ENCODE data around the gene CCR3.

Gene CCR3

DNA sequence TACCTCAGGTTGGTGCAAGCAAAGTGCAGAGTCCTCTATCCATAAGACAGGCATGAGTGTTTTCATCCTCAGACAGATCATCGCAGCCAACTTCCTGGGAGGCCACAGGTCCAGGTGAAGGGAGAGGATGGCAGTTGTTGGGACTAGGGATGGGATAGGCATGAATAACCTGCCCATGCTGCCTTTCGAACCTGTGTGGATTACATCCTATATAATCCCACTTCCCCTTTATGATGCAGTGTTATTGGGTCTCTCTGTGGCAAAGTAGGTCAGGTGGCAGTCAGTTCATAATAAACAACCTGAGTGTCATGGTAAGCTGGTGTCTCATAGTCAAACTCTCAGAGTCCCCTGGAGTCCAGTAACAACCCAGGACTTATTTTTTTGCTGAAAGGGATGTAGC lies 40.4 kb downstream of the CCR3 start:
- Histone ChIP-seq H3K9ac (ENCODE audit: low read depth in 1 of 2, low read length in 2 of 2) (no peak overlapping the region), H3K4me3 (ENCODE audit: low read length in 2 of 2) (no peak overlapping the region), H3K27me3 (ENCODE audit: control insufficient read depth in 2 of 2, insufficient read depth in 2 of 2, low read length in 2 of 2) (no peaks in the 10 kb centered on the region), H3K9me3 (ENCODE audit: control insufficient read depth in 2 of 2, low read length in 2 of 2) (peaks cover 0 to 3% of the 10 kb centered on the region in 2 donors), H3K27ac (ENCODE audit: low read depth in 2 of 2, low read length in 2 of 2) (peak overlapping the region in 1 of 2 donors; percentile 21), H3K36me3 (ENCODE audit: control insufficient read depth in 2 of 2, insufficient read depth in 2 of 2, low read length in 2 of 2) (no peaks in the 10 kb centered on the region), H3K4me1 (ENCODE audit: control insufficient read depth in 2 of 2, insufficient read depth in 2 of 2, low read length in 2 of 2) (peaks cover 2 to 3% of the 10 kb centered on the region in 2 donors)

DNA sequence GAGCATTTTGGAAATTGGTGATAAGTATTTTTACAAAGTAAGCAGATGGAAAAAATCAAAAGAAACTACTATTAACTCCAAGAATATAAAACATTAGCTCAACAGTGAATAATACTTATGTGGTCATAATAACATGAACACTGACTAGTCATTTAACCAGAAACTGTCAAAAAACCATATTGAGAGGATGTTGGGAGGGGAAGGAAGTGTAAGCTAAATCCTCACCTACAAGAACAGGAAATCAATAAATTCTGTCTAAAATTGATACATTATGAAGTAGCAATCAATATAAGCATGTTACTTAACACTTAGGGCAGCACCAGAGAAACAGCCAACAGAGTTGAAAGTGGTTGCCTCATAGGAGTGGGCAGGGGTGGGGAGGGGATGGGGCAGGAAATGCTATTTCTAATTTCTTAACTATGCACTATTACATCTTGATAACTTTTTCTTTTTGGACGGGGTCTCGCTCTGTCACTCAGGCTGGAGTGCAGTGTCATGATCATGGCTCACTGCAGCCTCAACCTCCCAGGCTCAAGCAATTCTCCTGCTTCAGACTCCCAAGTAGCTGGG lies 41.7 kb downstream of the CCR3 start:
- H3K36me3 ChIP-seq (ENCODE audit: control insufficient read depth in 2 of 2, insufficient read depth in 2 of 2, low read length in 2 of 2) = no peaks in the 10 kb centered on the region
- H3K27ac ChIP-seq (ENCODE audit: low read depth in 2 of 2, low read length in 2 of 2) = no peak overlapping the region
- no peak overlapping the region for H3K4me3 ChIP-seq (ENCODE audit: low read length in 2 of 2)
- H3K9me3 ChIP-seq (ENCODE audit: control insufficient read depth in 2 of 2, low read length in 2 of 2) = peaks cover 0 to 3% of the 10 kb centered on the region in 2 donors
- H3K9ac ChIP-seq (ENCODE audit: low read depth in 1 of 2, low read length in 2 of 2) = no peak overlapping the region
- H3K4me1 ChIP-seq (ENCODE audit: control insufficient read depth in 2 of 2, insufficient read depth in 2 of 2, low read length in 2 of 2) = peaks cover 2 to 3% of the 10 kb centered on the region in 2 donors
- no peaks in the 10 kb centered on the region for H3K27me3 ChIP-seq (ENCODE audit: control insufficient read depth in 2 of 2, insufficient read depth in 2 of 2, low read length in 2 of 2)

DNA sequence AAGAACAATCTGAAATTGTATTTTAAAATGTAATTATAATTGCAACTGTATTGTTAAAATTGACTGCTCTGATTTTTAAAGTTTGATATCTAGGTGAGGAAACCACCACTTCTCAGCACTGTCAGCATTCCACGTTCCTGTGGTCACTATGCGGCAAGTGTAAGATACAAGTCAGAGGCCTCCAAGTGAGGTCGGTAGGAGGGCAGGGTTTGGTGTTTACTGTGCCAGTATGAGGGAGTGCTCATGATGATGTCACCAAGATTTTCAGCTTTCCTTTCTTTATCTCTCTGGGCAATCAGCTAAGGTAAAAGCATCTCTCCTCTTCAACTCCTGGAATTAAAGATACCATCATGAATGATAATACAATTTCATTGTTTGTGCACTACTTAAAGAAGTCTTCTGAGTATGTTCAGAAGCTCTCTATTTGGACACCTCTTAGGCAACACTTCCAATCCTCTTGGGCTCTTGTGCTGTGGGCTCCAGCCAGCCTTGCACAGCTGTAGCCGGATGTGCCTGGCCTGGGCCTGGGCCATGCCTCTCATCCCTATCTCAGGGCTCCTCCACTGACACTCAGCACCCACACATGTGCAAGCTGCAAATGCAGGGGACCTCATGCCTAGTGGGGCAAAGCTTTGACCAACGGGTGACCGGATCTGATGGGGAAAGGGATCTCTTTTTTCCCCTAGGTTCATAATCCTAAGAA lies 42.9 kb downstream of the CCR3 start:
- Histone ChIP-seq H3K36me3 (ENCODE audit: control insufficient read depth in 2 of 2, insufficient read depth in 2 of 2, low read length in 2 of 2) (no peaks in the 10 kb centered on the region), H3K27me3 (ENCODE audit: control insufficient read depth in 2 of 2, insufficient read depth in 2 of 2, low read length in 2 of 2) (no peaks in the 10 kb centered on the region), H3K27ac (ENCODE audit: low read depth in 2 of 2, low read length in 2 of 2) (peak overlapping the region in 1 of 2 donors; percentile 27), H3K9ac (ENCODE audit: low read depth in 1 of 2, low read length in 2 of 2) (no peak overlapping the region), H3K4me3 (ENCODE audit: low read length in 2 of 2) (no peak overlapping the region), H3K9me3 (ENCODE audit: control insufficient read depth in 2 of 2, low read length in 2 of 2) (no peaks in the 10 kb centered on the region), H3K4me1 (ENCODE audit: control insufficient read depth in 2 of 2, insufficient read depth in 2 of 2, low read length in 2 of 2) (peaks cover 0 to 3% of the 10 kb centered on the region in 2 donors)

DNA sequence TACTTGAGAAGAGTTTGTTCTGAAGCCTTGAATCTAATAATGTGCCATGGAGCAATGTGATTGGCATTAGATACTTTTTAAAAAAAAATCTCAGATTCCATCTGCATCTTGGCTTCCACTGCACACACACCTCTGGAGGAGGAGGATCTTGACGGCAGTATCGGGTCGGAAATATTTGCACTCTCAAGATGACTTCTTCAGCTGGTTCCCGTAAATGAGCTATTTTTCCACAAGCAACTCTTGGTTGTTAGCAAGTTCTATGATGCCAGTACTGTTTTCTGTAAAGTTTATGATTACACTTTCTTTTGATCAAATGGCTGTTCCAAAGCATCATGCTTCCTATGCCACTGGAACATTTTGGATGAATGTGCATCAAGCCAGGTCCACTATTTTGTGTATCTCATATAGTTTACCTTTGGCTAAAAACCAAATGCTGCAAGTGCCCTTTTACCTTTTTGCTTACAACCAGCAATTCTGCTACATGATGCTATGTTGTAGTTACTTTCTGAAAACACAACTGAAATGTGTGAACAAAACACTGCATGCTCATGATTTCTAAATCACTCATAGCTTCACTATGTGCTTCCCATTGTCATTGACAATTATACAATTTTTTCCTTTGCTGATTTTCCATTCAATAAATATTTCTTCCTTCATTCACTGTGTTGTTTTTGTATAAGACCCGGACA lies 43.8 kb downstream of the CCR3 start:
- no peaks in the 10 kb centered on the region for H3K9me3 ChIP-seq (ENCODE audit: control insufficient read depth in 2 of 2, low read length in 2 of 2)
- H3K27ac ChIP-seq (ENCODE audit: low read depth in 2 of 2, low read length in 2 of 2) = no peak overlapping the region
- no peak overlapping the region for H3K9ac ChIP-seq (ENCODE audit: low read depth in 1 of 2, low read length in 2 of 2)
- no peak overlapping the region for H3K4me3 ChIP-seq (ENCODE audit: low read length in 2 of 2)
- H3K27me3 ChIP-seq (ENCODE audit: control insufficient read depth in 2 of 2, insufficient read depth in 2 of 2, low read length in 2 of 2) = no peaks in the 10 kb centered on the region
- H3K4me1 ChIP-seq (ENCODE audit: control insufficient read depth in 2 of 2, insufficient read depth in 2 of 2, low read length in 2 of 2) = peaks cover 0 to 3% of the 10 kb centered on the region in 2 donors
- H3K36me3 ChIP-seq (ENCODE audit: control insufficient read depth in 2 of 2, insufficient read depth in 2 of 2, low read length in 2 of 2) = no peaks in the 10 kb centered on the region

DNA sequence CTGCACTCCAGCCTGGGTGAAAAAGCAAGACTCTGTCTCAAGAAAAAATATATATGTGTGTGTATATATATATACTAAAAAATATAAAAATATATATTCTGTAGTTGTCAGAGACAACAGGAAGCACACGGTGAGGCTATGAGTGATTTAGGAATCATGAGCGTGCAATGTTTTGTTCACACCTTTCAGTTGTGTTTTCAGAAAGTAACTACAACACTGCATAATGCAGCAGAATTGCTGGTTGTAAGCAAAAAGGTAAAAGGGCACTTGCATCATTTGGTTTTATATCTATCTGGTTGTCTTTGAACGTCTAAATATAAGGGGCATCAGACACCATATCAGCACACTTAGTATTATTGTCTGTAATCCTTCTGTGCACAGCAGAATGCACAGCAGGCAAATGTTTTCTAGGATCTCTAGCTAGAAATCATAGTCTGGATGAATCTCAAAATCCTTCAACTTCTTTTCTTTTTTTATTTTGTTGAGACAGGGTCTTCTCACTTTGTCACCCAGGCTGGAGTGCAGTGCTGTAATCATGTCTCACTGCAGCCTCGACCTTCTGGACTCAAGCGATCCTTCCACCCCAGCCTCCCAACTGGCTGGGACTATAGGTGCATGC lies 44.8 kb downstream of the CCR3 start:
- Histone ChIP-seq H3K36me3 (ENCODE audit: control insufficient read depth in 2 of 2, insufficient read depth in 2 of 2, low read length in 2 of 2) (no peaks in the 10 kb centered on the region), H3K9ac (ENCODE audit: low read depth in 1 of 2, low read length in 2 of 2) (no peak overlapping the region), H3K4me1 (ENCODE audit: control insufficient read depth in 2 of 2, insufficient read depth in 2 of 2, low read length in 2 of 2) (peaks cover 0 to 3% of the 10 kb centered on the region in 2 donors), H3K27ac (ENCODE audit: low read depth in 2 of 2, low read length in 2 of 2) (no peak overlapping the region), H3K9me3 (ENCODE audit: control insufficient read depth in 2 of 2, low read length in 2 of 2) (no peaks in the 10 kb centered on the region), H3K4me3 (ENCODE audit: low read length in 2 of 2) (no peak overlapping the region), H3K27me3 (ENCODE audit: control insufficient read depth in 2 of 2, insufficient read depth in 2 of 2, low read length in 2 of 2) (no peaks in the 10 kb centered on the region)

DNA sequence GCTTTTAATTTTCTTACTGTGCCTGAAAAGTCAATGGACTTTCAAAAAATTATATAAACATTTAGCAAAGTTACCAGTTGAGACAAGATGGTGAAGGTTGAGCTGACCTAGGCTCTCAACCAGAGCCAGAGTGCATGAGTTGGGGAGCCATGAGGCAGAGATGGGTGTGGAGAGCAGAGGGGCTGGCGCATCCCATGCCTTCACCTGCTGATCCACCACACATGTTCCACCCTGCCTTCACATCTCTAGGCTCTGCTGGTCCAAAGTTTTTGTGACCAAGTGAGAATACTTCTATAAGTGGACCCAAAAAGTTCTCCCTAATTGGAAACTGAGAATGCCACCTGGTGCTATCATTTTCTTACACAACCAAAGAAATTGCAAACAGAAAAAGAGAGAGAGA lies 47.3 kb downstream of the CCR3 start:
- Histone ChIP-seq H3K9ac (ENCODE audit: low read depth in 1 of 2, low read length in 2 of 2) (no peak overlapping the region), H3K9me3 (ENCODE audit: control insufficient read depth in 2 of 2, low read length in 2 of 2) (no peaks in the 10 kb centered on the region), H3K36me3 (ENCODE audit: control insufficient read depth in 2 of 2, insufficient read depth in 2 of 2, low read length in 2 of 2) (no peaks in the 10 kb centered on the region), H3K27ac (ENCODE audit: low read depth in 2 of 2, low read length in 2 of 2) (no peak overlapping the region), H3K4me3 (ENCODE audit: low read length in 2 of 2) (no peak overlapping the region), H3K4me1 (ENCODE audit: control insufficient read depth in 2 of 2, insufficient read depth in 2 of 2, low read length in 2 of 2) (peaks cover 0 to 2% of the 10 kb centered on the region in 2 donors), H3K27me3 (ENCODE audit: control insufficient read depth in 2 of 2, insufficient read depth in 2 of 2, low read length in 2 of 2) (no peaks in the 10 kb centered on the region)

DNA sequence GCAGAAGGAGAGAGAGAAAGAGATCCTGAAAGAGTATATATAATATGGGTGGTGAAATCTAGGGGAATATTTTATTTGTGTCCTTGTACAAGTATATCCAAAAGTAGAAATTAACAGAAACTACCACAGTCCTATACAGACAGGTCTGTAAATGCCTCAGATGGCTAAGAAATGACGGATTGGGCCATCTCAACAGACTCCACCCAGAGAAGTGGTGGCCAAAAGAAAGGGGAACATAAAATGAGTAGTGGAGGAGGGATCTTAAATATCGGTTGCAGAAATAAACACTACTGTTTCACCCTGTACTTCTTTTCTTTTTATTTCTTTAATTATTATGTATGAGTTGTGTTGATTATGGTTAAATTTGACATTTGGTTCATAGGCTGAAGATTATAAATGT lies 47.7 kb downstream of the CCR3 start:
- Histone ChIP-seq H3K4me1 (ENCODE audit: control insufficient read depth in 2 of 2, insufficient read depth in 2 of 2, low read length in 2 of 2) (peaks cover 0 to 2% of the 10 kb centered on the region in 2 donors), H3K36me3 (ENCODE audit: control insufficient read depth in 2 of 2, insufficient read depth in 2 of 2, low read length in 2 of 2) (no peaks in the 10 kb centered on the region), H3K4me3 (ENCODE audit: low read length in 2 of 2) (no peak overlapping the region), H3K27me3 (ENCODE audit: control insufficient read depth in 2 of 2, insufficient read depth in 2 of 2, low read length in 2 of 2) (no peaks in the 10 kb centered on the region), H3K27ac (ENCODE audit: low read depth in 2 of 2, low read length in 2 of 2) (no peak overlapping the region), H3K9me3 (ENCODE audit: control insufficient read depth in 2 of 2, low read length in 2 of 2) (no peaks in the 10 kb centered on the region), H3K9ac (ENCODE audit: low read depth in 1 of 2, low read length in 2 of 2) (no peak overlapping the region)

DNA sequence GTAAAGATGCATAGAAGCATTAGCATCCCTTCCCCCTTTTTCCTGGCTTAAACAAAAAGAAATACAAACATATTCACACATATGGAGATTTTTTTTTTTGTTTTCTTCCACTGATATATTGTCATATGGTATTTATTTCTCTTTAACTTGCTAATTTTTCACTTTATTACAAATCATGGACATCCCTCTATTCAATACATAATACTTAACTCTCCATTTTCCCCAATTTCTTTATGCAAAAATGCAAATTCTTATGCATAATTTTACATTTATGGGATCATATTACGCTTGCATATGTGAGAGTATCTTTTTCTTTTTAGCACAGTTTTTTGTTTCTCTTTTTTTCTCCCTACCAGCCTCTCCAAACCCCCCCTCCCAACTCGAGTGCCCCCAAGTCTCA lies 48.8 kb downstream of the CCR3 start:
- Histone ChIP-seq H3K27me3 (ENCODE audit: control insufficient read depth in 2 of 2, insufficient read depth in 2 of 2, low read length in 2 of 2) (no peaks in the 10 kb centered on the region), H3K4me1 (ENCODE audit: control insufficient read depth in 2 of 2, insufficient read depth in 2 of 2, low read length in 2 of 2) (peaks cover 0 to 2% of the 10 kb centered on the region in 2 donors)

DNA sequence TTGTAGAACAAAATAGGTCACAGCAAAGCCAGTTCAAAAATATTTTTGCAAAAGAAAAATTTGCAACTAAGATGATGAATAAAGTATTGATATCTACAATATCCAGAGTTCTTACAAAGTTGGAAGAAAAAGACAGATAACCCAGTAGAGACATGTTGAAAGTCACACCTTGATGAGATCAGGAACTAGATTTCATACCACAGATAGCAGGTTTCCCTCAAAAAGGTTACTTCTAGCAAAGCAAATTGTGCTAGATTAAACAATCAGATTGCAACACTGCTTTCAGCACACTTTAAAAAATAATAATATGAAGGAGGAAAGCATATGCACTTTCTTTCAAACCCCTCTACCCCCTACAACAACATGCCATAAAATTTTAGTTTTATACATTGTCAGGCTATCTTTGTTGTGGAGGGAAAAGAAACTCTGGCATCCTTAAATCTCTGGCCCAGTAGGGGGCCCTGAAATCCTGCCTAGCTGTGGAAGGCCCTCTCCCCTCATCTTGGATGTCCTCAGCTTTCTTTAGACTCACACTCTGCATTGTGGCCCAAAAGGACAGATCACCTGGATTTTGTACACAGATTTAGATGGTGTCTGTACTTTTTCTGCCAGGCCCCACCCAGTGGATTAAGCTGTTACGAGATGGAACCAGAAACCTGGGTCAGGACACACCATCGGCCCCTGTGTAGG lies 50.9 kb downstream of the CCR3 start:
- Histone ChIP-seq H3K9me3 (ENCODE audit: control insufficient read depth in 2 of 2, low read length in 2 of 2) (no peaks in the 10 kb centered on the region), H3K27me3 (ENCODE audit: control insufficient read depth in 2 of 2, insufficient read depth in 2 of 2, low read length in 2 of 2) (no peaks in the 10 kb centered on the region), H3K27ac (ENCODE audit: low read depth in 2 of 2, low read length in 2 of 2) (peak overlapping the region in 1 of 2 donors; percentile 7), H3K36me3 (ENCODE audit: control insufficient read depth in 2 of 2, insufficient read depth in 2 of 2, low read length in 2 of 2) (no peaks in the 10 kb centered on the region), H3K4me1 (ENCODE audit: control insufficient read depth in 2 of 2, insufficient read depth in 2 of 2, low read length in 2 of 2) (peaks cover 0 to 2% of the 10 kb centered on the region in 2 donors), H3K4me3 (ENCODE audit: low read length in 2 of 2) (no peak overlapping the region), H3K9ac (ENCODE audit: low read depth in 1 of 2, low read length in 2 of 2) (no peak overlapping the region)

More for the DNA sequence above, 48.8 kb downstream of the CCR3 start:
- H3K27ac ChIP-seq (ENCODE audit: low read depth in 2 of 2, low read length in 2 of 2) = no peak overlapping the region
- no peak overlapping the region for H3K4me3 ChIP-seq (ENCODE audit: low read length in 2 of 2)
- H3K36me3 ChIP-seq (ENCODE audit: control insufficient read depth in 2 of 2, insufficient read depth in 2 of 2, low read length in 2 of 2) = no peaks in the 10 kb centered on the region
- H3K9ac ChIP-seq (ENCODE audit: low read depth in 1 of 2, low read length in 2 of 2) = no peak overlapping the region
- no peaks in the 10 kb centered on the region for H3K9me3 ChIP-seq (ENCODE audit: control insufficient read depth in 2 of 2, low read length in 2 of 2)
